HG03432 (cell line): ENCODE results near the gene CDKAL1.

Experiments used
- ATAC-seq: cut with Tn5 transposase; IDR thresholded peaks from one replicate; pipeline ENCODE4 v1.9.1; 2021; ENCODE audit warnings: mild to moderate bottlenecking, moderate library complexity; ENCODE audit not compliant: unreplicated experiment

Gene CDKAL1

GRCh38 chr6:21123507-21124436 lies 589.5 kb downstream of the CDKAL1 start:
- ATAC-seq, result no peak

DNA sequence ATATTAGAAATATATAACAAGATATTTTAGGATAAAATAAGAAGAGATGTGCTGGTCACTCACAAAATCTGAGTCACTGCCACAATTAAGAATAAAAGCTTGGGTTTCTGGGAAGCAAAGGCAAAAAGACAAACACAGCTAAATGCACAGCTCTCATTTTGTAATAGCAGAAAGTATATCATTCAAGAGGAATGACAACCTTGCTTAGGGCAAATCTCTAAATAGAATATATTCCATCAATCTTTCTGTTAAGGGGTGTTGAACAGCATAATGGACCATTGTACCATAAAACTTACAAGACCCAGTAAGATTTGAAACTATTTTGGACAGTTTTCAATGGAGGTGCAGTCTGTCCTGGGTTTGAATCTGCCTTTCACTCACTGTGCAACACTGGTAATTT lies 594.3 kb downstream of the CDKAL1 start:
- no peak for ATAC-seq

DNA sequence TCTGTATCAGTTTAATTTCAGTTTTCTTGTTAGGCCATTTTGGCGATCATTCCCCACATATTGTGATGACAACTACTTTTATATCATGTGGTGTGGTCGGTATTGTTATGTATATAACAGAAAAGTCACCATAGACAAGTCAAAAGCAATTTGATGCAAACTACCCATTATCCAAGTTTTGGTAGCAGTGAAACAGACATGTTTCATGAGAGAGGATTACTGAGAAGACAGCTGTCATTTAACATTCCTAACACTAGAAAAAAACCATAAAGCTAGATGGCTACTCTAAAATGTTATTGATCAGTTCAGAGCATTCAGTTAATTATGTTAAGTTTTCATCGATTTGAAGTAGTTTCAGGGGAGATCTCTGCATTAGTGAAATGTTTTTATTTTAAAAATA lies 597.1 kb downstream of the CDKAL1 start:
- ATAC-seq, result no peak

DNA sequence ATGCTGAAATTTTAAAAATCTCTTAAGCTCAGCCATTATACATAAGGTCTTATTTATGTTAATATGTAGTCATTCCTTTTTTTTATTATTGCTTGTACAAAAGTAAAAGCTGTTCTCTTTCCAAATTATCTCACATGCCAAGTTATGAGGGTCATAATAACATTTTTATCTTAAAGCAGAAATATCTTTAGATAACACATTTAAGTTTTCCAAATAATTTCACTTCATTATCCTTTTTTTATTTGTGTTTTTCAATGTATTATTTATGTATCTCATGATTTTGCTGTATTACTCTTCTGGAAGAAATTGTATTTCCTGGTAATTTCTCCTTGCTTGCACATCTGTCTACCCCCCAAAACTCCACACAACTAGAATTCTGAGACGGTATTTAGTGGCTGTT lies 598.2 kb downstream of the CDKAL1 start:
- ATAC-seq, result no peak

GRCh38 chr6:21132856-21133838 lies 598.9 kb downstream of the CDKAL1 start:
- ATAC-seq, result no peak

GRCh38 chr6:21133901-21134300 lies 599.6 kb downstream of the CDKAL1 start:
- no peak for ATAC-seq

DNA sequence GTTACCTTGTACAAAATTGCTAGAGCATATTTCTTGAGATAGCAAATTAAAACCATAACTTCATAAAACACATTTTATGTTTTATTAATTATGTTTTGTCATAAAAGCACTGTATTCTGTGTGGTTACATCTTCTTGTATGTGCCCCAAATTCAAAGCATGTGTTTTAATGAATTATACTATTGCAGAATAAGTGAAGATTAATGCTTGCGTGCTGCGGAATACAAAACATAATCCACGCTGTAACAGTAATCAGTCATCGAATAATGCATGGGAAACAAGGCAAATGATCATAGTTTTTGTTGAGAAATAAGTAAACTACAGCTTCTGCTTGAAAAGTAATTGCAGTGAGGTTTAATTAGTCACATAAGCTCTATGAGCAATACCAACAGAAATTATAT lies 600.1 kb downstream of the CDKAL1 start:
- no peak for ATAC-seq

GRCh38 chr6:21135484-21136013 lies 601.3 kb downstream of the CDKAL1 start:
- ATAC-seq, result no peak

DNA sequence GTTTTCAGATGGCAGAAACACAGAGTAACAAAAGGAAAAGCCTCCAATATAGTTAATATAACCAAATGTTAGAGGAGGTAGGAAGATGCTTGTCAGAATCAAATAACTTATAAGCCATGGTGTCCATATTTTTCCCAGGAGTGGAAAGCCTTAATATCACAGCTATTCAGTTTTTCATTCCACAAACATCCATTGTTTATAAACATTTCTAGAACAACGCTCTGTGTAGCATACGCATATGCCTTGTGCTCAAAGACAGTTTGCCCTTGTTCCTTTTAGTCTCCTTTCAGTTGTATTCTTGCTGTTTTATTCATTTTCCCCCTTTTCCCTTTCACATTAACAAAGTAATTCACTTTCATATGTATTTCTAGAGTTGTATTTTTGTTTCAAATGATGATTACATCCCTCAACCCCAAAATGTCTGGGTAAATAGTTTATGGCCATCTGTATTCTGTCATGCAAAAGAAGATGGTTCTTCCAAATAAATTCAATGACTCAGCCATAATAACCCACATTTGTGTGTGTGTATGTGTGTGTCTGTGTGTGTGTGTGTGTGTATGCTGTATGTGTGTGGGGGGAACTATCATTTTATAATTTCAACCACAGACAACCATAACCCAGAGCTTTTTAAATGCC lies 603.6 kb downstream of the CDKAL1 start:
- no peak for ATAC-seq

DNA sequence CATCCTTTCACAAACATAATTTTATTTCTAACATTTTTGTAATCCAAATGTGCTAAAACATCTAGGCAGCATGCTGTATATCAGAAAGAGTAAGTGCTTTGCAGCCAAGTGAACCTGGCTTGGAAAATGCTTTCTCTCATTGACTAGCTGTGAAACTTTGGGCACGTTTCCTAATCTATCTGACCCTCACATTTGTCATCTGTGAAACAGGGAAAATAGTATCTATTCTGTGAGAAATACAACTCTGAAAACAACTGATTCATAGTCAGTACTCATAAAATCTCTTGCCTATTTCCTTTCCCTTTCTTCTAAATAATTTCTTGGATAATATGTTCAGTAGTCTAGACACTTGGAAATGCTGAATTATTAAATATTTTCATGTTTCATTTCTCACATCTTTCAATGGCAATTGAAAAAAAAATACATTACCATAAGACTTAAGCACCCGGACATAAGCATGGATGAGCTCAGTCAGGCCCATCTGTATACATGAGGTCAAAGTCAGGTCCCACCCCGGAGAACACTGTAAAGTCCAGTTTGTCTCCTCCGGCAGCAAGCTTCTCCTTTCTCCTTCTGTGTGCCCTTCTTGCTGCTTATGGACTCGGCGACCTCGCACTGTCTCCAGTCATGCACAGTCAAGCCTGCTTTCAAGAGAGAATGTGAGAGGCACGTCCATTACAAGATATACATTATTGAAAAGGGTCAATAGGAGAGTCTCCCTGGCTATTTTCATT lies 604.2 kb downstream of the CDKAL1 start:
- no peak for ATAC-seq

DNA sequence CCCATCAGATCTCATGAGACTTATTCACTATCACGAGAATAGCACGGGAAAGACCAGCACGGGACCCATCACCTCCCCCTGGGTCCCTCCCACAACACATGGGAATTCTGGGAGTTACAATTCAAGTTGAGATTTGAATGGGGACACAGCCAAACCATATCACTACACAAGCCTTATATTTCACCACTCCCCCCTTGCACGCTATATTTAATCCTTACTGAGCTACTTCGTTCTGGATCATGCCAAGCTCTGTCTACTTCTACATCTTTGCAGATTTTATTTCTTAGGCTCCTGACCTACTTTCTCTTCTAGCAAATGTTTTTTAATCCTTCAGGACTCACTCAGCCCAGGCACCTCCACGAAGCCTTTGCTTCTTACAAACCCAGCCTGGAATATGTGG lies 606.7 kb downstream of the CDKAL1 start:
- no peak for ATAC-seq

DNA sequence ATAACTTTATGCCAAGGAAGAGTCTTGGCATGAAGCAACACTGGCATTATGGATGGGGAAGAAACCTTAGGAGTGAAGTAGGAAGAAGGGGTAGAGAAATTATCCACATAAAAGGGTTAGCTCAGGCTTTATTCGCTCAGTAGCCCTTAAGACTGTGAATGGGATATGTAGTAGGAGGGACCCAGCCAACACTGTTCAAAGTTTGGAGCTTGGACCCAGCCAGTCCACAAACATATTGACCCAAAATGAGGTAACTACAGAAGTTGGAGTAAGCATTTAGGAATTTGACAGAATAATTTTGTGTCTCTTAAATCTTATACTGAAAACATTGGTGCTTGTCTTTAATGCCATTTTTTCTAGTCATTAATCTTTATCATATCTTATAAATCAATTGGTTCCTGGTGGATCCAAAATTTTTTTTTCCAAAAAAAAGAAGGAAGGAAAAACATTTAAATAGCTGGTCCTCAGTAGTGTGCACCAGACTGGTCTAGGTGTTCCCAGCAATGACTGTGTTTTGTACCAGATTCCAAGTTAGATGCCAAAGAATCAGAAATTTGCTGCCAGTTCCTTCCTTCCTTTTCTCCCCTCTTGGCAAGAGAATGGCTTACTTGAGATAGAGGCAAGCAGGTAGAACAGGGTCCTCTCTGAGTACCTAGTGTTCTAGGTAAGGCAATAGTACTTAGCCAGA lies 607.5 kb downstream of the CDKAL1 start:
- ATAC-seq, result no peak

- ATAC-seq, result no peak
These were observed 608.5 kb downstream of the CDKAL1 start for GRCh38 chr6:21142741-21143140.

DNA sequence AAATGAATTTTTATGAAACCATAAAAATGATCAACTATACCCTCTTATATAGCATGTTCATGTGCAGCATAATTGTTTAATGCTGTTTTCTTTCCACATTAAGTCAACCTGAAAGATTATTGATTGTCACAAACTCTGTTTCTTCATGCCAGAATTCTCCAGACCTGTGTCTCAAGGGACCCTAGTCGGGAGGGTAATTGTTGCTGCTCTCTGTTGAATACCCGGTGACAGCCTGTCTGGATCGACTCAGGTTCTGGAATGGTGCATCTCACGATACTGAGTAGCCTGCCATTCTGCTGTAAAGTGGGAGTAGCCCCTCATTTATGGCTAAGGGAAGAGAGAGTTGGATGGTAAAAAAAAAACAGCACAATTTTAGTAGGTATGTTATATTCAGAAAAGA lies 609.4 kb downstream of the CDKAL1 start:
- ATAC-seq, result no peak

DNA sequence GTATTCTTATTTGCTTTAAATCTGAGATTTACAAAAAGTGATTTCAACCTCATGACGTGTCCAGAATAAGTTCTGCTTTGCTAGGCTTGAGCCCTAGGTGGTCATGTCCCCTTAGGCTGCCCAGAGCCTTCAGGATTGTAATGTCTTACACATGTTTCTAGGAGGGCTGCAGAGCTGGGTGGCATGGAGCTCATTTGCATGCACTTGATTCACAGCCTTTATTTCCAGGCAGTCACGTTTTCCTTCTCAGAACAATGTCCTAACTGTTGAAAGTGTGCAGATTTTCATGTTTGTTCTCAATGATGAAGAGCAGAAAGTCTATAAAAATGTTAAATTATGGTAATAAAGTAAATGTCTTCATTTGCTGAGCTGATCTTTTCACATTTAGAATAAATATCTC lies 610.7 kb downstream of the CDKAL1 start:
- ATAC-seq, result no peak

DNA sequence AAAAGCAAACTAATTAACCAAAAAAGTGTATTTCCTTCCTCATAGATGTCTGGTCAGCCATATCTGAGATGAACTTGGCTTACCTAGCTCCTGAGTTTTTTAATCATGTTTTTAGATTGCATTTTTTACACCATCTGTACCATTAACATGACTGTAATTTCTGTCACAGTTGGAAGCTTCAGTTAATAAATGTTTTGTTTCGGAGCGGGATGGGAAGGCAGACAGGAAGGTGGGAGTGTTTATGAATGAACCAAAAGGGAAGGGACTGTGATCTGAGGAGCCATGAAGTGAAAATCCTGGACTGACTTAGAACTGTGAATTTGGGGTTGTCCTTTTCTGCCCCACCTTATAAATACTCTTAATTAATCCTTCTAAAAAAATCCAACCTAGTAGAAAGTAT lies 613.7 kb downstream of the CDKAL1 start:
- ATAC-seq, result no peak

- no peak for ATAC-seq
These were observed 615.2 kb downstream of the CDKAL1 start for GRCh38 chr6:21149470-21149869.

DNA sequence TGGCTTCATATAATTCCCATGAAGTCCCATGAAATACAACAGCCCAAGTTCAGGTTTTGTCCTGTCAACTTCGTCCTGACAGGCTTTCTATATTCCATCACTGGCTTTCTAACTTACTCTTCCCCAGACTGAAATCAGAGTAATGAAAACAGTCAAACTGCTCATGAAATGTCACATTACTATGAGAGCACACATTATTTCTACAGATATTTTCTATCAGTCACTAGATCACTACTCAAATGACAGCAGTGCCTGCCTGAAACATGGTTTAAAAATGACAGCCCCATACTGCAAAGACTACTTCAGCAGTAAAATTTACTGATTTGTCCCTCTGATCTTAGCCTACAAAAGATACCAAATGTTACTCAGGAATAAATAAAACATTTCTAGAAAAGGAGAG lies 616.4 kb downstream of the CDKAL1 start:
- no peak for ATAC-seq

- no peak for ATAC-seq
These were observed 616.9 kb downstream of the CDKAL1 start for GRCh38 chr6:21151119-21151518.

GRCh38 chr6:21151530-21151929 lies 617.3 kb downstream of the CDKAL1 start:
- no peak for ATAC-seq
